Measurements from ENCODE around the gene ZNF532. TPM values are rescaled to one million over a fixed set of nuclear protein-coding genes. Genes with fewer than 3 reads are reported as not detected.

ZNF532 gene
- total RNA-seq, 1 donor from 2014 or later = 41.3 TPM

- no peak for DNase-seq (ENCODE audit: low read depth)
- no peak for FAIRE-seq
- Histone ChIP-seq H3K36me3 (ENCODE audit: control insufficient read depth, insufficient read depth, low read length) (no peaks in the 10 kb centered on the region), H3K27me3 (ENCODE audit: control insufficient read depth, insufficient read depth, low read length) (no peaks in the 10 kb centered on the region), H3K4me3 (ENCODE audit: low read depth, low read length) (no peak overlapping the region)
- TF ChIP-seq, protein P1, sequence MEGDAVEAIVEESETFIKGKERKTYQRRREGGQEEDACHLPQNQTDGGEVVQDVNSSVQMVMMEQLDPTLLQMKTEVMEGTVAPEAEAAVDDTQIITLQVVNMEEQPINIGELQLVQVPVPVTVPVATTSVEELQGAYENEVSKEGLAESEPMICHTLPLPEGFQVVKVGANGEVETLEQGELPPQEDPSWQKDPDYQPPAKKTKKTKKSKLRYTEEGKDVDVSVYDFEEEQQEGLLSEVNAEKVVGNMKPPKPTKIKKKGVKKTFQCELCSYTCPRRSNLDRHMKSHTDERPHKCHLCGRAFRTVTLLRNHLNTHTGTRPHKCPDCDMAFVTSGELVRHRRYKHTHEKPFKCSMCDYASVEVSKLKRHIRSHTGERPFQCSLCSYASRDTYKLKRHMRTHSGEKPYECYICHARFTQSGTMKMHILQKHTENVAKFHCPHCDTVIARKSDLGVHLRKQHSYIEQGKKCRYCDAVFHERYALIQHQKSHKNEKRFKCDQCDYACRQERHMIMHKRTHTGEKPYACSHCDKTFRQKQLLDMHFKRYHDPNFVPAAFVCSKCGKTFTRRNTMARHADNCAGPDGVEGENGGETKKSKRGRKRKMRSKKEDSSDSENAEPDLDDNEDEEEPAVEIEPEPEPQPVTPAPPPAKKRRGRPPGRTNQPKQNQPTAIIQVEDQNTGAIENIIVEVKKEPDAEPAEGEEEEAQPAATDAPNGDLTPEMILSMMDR (IDR thresholded peaks at IDR 0.05; ENCODE audit: insufficient read depth, low read length, severe bottlenecking) = no peak
Measured at GRCh38 chr18:58845928-58846724, 18.6 kb upstream of the ZNF532 start.

DNA sequence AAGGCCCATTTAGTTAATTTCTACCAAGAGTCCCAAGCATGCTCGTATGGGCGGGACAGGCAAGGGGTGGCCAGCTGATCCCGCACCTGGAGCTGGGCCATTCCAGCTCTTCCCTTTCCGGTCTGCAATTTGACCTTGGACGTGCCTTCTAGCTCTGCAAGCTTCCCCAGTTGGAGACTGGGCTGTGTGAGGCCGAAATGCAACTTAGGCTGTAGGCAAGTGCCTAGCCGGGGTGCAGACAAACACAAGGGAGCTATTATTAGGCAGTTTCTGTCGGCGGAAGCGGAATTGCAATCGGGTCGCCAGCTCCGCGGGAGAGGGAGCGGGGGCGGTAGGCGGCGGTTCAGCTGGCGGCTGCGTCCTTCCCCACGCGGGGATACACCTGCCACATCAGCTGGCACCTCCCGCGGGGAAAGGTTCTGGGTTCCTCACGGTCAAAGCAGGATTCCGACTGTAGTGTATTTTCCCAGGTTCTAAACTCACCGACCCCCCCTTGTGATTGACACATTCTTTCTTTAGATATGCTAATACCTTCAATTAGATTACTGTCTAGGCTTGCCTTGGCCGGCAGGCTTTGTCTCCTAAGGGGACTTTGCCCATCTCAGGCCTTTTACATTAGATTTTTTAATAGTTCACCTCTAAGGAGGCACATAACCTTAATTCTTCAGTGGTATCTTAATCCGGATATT is 17.1 kb upstream of the ZNF532 start:
- DNase-seq (ENCODE audit: low read depth) (peak; percentile 46), FAIRE-seq (no peak)
- TF ChIP-seq, protein P1 (IDR thresholded peaks at IDR 0.05; ENCODE audit: insufficient read depth, low read length, severe bottlenecking) = no peak
- H3K4me3 ChIP-seq (ENCODE audit: low read depth, low read length) = peak overlapping the region; percentile 5
- no peaks in the 10 kb centered on the region for H3K27me3 ChIP-seq (ENCODE audit: control insufficient read depth, insufficient read depth, low read length)
- no peaks in the 10 kb centered on the region for H3K36me3 ChIP-seq (ENCODE audit: control insufficient read depth, insufficient read depth, low read length)

- FAIRE-seq = peak; percentile 7
- Histone ChIP-seq H3K27me3 (ENCODE audit: control insufficient read depth, insufficient read depth, low read length) (no peaks in the 10 kb centered on the region), H3K36me3 (ENCODE audit: control insufficient read depth, insufficient read depth, low read length) (no peaks in the 10 kb centered on the region), H3K4me3 (ENCODE audit: low read depth, low read length) (no peak overlapping the region)
- TF ChIP-seq, protein P1 (IDR thresholded peaks at IDR 0.05; ENCODE audit: insufficient read depth, low read length, severe bottlenecking) = no peak
- DNase-seq (ENCODE audit: low read depth) = peak; percentile 91
Measured at GRCh38 chr18:58848685-58849084, 16.0 kb upstream of the ZNF532 start.

GRCh38 chr18:58850786-58851469 is 13.7 kb upstream of the ZNF532 start:
- Histone ChIP-seq H3K27me3 (ENCODE audit: control insufficient read depth, insufficient read depth, low read length) (no peaks in the 10 kb centered on the region), H3K36me3 (ENCODE audit: control insufficient read depth, insufficient read depth, low read length) (no peaks in the 10 kb centered on the region), H3K4me3 (ENCODE audit: low read depth, low read length) (no peak overlapping the region)
- DNase-seq (ENCODE audit: low read depth) (no peak), FAIRE-seq (no peak)
- TF ChIP-seq, protein P1 (IDR thresholded peaks at IDR 0.05; ENCODE audit: insufficient read depth, low read length, severe bottlenecking) = no peak

DNA sequence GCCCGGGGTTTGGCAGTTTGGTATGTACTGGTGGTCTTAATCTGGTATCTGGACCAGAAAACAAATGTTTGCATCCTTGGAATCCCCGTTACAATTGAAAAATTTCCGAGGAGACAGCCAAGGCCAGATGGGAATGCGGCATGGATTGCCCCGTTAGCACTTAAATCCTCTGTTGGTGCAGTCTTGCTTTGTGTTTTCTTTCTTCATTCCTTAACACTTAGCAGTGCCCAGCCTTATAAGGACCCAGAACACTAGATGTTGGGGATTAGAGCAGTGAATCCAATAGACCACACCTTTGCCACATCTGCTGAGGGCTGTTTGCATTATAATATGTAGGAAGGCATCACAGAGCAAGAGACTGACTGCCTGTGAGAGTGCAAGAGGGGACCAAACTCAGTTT is 12.8 kb upstream of the ZNF532 start:
- TF ChIP-seq, protein P1 (IDR thresholded peaks at IDR 0.05; ENCODE audit: insufficient read depth, low read length, severe bottlenecking) = no peak
- DNase-seq (ENCODE audit: low read depth) = no peak
- FAIRE-seq = no peak

More for the DNA sequence above, 12.8 kb upstream of the ZNF532 start:
- H3K27me3 ChIP-seq (ENCODE audit: control insufficient read depth, insufficient read depth, low read length) = no peaks in the 10 kb centered on the region
- H3K36me3 ChIP-seq (ENCODE audit: control insufficient read depth, insufficient read depth, low read length) = no peaks in the 10 kb centered on the region
- no peak overlapping the region for H3K4me3 ChIP-seq (ENCODE audit: low read depth, low read length)

Measured in bronchial epithelial cell (primary cell).